ENCODE results near the gene GPSM1. TPM values are rescaled to one million over a fixed set of nuclear protein-coding genes. Genes with fewer than 3 reads are reported as not detected.

Gene GPSM1
- total RNA-seq, 1 experiment from 2014 or later: 26.4 TPM

- TF ChIP-seq ZFX (IDR thresholded peaks at IDR 0.05) (no peak), EGR1 (IDR thresholded peaks at IDR 0.05; ENCODE audit: low read depth) (no peak), FOSL1 (IDR thresholded peaks at IDR 0.05; ENCODE audit: low read depth) (no peak), ZNF274 (IDR thresholded peaks at IDR 0.05; ENCODE audit: low read depth, low read length) (no peak)
Observed at GRCh38 chr9:136379401-136379800, 52.1 kb downstream of the GPSM1 start (continued).

- no peak overlapping the region for H3K4me3 ChIP-seq (replicated peaks in 1 of 2; ENCODE audit: low read depth in 1 of 2, low read length in 2 of 2)
- H3K27ac ChIP-seq (ENCODE audit: low read depth, low read length): no peak overlapping the region
- H3K79me2 ChIP-seq (ENCODE audit: insufficient read depth, low read length): no peaks in the 10 kb centered on the region
- intact Hi-C loops (cut with micrococcal nuclease): no loop called here
- POLR2A ChIA-PET: no interaction called here
- no peaks in the 10 kb centered on the region for H4K20me1 ChIP-seq (ENCODE audit: insufficient read depth)
- peaks cover 14 to 17% of the 10 kb centered on the region in 2 experiments; a peak in 3 of 4 replicates for H3K36me3 ChIP-seq (ENCODE audit: control insufficient read depth in 1 of 2, insufficient read depth in 2 of 2, low read length in 2 of 2)
- no peaks in the 10 kb centered on the region for H3K9me3 ChIP-seq (ENCODE audit: control insufficient read depth in 1 of 2, insufficient read depth in 1 of 2, low read depth in 1 of 2, low read length in 2 of 2)
- H3K4me2 ChIP-seq (ENCODE audit: low read length): no peak overlapping the region
- H3K9ac ChIP-seq (ENCODE audit: low read length): no peak overlapping the region
- CTCF ChIA-PET: no interaction called here
- DNase-seq (ENCODE audit: low read depth, low spot score) (no peak), ATAC-seq (no peak)
- BruUV-seq (replicated peaks): no TSS peak
- H3K27me3 ChIP-seq (ENCODE audit: insufficient read depth, low read length): no peaks in the 10 kb centered on the region
- no peaks in the 10 kb centered on the region for H3K9me2 ChIP-seq (ENCODE audit: insufficient read depth)
- TF ChIP-seq SRF (IDR thresholded peaks at IDR 0.05; ENCODE audit: low read depth) (no peak), ZBTB33 (IDR thresholded peaks at IDR 0.05; ENCODE audit: extremely low read depth, insufficient replicate concordance, low read length) (no peak), EZH2phosphoT487 (IDR thresholded peaks at IDR 0.05; ENCODE audit: borderline replicate concordance) (no peak), POLR2AphosphoS5 (IDR thresholded peaks at IDR 0.05; ENCODE audit: low read depth, low read length) (no peak), MAX (IDR thresholded peaks at IDR 0.05) (no peak), SP1 (IDR thresholded peaks at IDR 0.05; ENCODE audit: low read depth) (no peak), SIN3A (IDR thresholded peaks at IDR 0.05; ENCODE audit: low read depth) (no peak), ATF3 (IDR thresholded peaks at IDR 0.05) (no peak), REST (IDR thresholded peaks at IDR 0.05; ENCODE audit: low read depth) (no peak), JUND (IDR thresholded peaks at IDR 0.05) (no peak), YY1 (IDR thresholded peaks at IDR 0.05; ENCODE audit: extremely low read depth, insufficient replicate concordance, low read depth, low read length) (no peak)
- H2AFZ ChIP-seq (ENCODE audit: low read depth, low read length, poor library complexity, severe bottlenecking): no peak overlapping the region
- RAD21 ChIA-PET (ENCODE audit: low non-redundant PET in 1 of 2, low total read pairs in 2 of 2, uncharacterized antibody in 2 of 2, unreplicated experiment in 2 of 2): no interaction called here
- no peaks in the 10 kb centered on the region for H3K4me1 ChIP-seq (ENCODE audit: control insufficient read depth in 1 of 2, insufficient read depth in 2 of 2, low read length in 2 of 2)
Observed at GRCh38 chr9:136379891-136380290, 52.6 kb downstream of the GPSM1 start.

Data from HCT116 (cell line).